Hematopoietic multipotent progenitor cell treated with erythropoietin and hydrocortisone succinate and interleukin-3 and kit ligand, for 4 days (in vitro differentiated cells): ENCODE measurements around the gene FAHD1.
A peak's percentile ranks its signal among the peaks of the same experiment; 100 is the strongest.

Experiments used
- DNase-seq: peaks from one replicate; pipeline ENCODE4 v3.0.0-alpha.2; 2015

Gene FAHD1

GRCh38 chr16:1826691-1827573 lies at the start of gene FAHD1, which contains the start of gene HAGH:
FAHD1 (plus strand) TSS chr16:1827206; CDS start chr16:1827239, 33 bp downstream.
HAGH (minus strand) TSS chr16:1826825; CDS start chr16:1826787, 38 bp downstream.
- peak; percentile 96 for DNase-seq

- no peak for DNase-seq
Observed at GRCh38 chr16:1777375-1778199, 49.4 kb upstream of the FAHD1 start.

GRCh38 chr16:1778200-1779179 lies 48.5 kb upstream of the FAHD1 start:
- DNase-seq, result no peak

GRCh38 chr16:1779234-1779701 lies 47.7 kb upstream of the FAHD1 start:
- no peak for DNase-seq

- DNase-seq, result no peak
Observed at GRCh38 chr16:1779741-1780676, 47.0 kb upstream of the FAHD1 start.

- no peak for DNase-seq
Observed at GRCh38 chr16:1780677-1781072, 46.3 kb upstream of the FAHD1 start.

GRCh38 chr16:1781254-1781653 lies 45.8 kb upstream of the FAHD1 start:
- no peak for DNase-seq

- peak; percentile 66 for DNase-seq
Observed at GRCh38 chr16:1781758-1782407, 45.1 kb upstream of the FAHD1 start.

GRCh38 chr16:1782408-1783264 lies 44.4 kb upstream of the FAHD1 start, which contains the start of the genes NUBP2 and SPSB3:
NUBP2 (plus strand) TSS chr16:1782960; CDS start chr16:1783021, 61 bp downstream.
SPSB3 (minus strand) TSS chr16:1782571; CDS start chr16:1781483, 1,088 bp downstream.
- DNase-seq, result peak; percentile 100

GRCh38 chr16:1784977-1785845 lies 41.8 kb upstream of the FAHD1 start:
- DNase-seq, result no peak

- no peak for DNase-seq
Observed at GRCh38 chr16:1785846-1786170, 41.2 kb upstream of the FAHD1 start.

GRCh38 chr16:1786242-1787055 lies 40.6 kb upstream of the FAHD1 start:
- no peak for DNase-seq

GRCh38 chr16:1787056-1787321 lies 40.0 kb upstream of the FAHD1 start:
- DNase-seq, result no peak

- no peak for DNase-seq
Observed at GRCh38 chr16:1787322-1788094, 39.5 kb upstream of the FAHD1 start.

- DNase-seq, result no peak
Observed at GRCh38 chr16:1788095-1788707, 38.8 kb upstream of the FAHD1 start.

- no peak for DNase-seq
Observed at GRCh38 chr16:1788708-1789100, 38.3 kb upstream of the FAHD1 start.

GRCh38 chr16:1789643-1790045 lies 37.4 kb upstream of the FAHD1 start:
- no peak for DNase-seq
